GM18858 (cell line): ENCODE measurements around the gene FHAD1.

Experiments used
- ATAC-seq: cut with Tn5 transposase; IDR thresholded peaks from one replicate; pipeline ENCODE4 v1.9.1; 2021; ENCODE audit not compliant: unreplicated experiment

The FHAD1 gene

GRCh38 chr1:15324869-15325335 is 77.9 kb downstream of the FHAD1 start:
- ATAC-seq = no peak

- no peak for ATAC-seq
Measured at GRCh38 chr1:15325375-15326085, 78.5 kb downstream of the FHAD1 start.

DNA sequence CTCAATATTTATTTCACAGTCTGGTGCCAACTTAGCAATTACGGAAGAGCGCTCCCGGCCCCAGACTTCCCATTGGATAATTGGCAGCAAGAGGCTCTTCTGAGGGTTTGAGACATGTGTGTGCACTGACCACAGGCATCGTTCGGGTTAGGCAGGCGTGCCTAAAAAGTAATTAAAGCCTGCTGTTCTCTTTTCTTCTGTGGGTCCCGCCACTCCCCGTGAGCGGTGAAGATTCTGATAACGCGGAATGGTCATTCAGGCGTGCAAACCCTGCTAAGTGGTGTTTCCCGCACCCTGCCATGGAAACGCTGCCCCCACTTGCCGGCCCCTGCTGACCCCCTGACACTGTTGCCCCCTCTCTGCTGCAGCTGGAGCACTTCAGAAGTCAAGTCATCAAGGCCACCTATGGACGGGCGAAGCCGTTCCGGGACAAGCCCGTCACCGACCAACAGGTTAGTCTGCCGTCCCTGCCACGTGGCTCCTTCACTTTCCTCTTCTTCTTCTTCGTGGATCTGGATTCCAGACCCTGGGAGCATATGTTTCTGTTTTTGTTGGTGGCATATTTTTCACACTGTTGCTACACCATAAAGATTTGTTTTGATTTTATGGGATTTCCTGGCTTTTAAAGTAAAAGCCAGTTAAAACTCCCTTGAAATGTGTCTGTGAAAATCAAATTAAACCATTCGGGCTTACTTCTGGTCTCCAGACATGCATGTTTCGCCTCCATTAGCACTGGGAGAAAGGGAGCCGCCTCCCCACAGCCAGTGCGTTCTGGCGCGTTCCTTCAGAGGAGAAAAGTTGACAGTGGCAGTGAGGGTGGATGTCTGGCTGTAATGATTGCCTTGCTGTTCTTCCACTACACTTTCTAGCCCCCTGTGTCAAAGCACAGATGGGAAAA is 79.9 kb downstream of the FHAD1 start:
- no peak for ATAC-seq

DNA sequence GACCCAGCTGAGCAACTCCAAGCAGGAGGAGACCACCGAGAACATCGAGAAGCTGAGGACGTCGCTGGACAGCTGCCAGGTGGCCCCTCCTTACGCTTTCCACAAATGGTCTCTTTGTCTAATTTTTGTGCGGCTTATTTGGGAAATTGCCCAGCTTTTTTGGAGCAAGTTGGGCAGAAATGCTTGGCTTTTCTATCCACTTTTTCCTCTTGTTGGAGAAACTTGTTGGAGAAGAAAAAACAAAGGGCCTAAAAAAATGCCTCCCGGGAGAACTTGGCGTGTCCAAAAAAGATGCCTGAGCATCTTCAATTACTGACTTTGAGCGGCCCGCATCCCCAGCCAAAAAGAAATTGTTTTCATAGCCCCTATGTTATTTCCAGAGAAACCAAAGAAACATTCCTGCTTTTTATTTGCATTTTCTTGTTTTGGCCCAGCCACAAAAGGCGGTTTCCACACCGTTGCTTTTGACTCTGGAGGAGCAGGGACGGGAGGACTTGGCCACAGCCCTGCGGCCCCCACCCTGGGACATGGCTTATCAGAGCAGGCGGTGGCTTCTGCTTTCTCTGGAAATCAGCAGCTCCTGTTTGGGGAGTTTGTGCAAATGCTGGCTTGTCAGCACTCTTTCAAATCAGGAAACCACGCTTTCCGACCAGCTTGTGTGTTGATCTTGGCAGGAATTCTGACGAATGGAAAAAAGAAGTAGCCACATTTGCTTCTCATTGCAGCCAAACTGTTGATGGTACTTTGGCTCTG is 81.5 kb downstream of the FHAD1 start:
- no peak for ATAC-seq

GRCh38 chr1:15329104-15329820 is 82.2 kb downstream of the FHAD1 start:
- ATAC-seq = no peak

GRCh38 chr1:15330028-15330427 is 83.0 kb downstream of the FHAD1 start:
- no peak for ATAC-seq

- ATAC-seq = no peak
Measured at GRCh38 chr1:15331180-15331579, 84.2 kb downstream of the FHAD1 start.

- ATAC-seq = no peak
Measured at GRCh38 chr1:15331734-15332133, 84.7 kb downstream of the FHAD1 start.

GRCh38 chr1:15332525-15332924 is 85.5 kb downstream of the FHAD1 start:
- ATAC-seq = no peak

- ATAC-seq = no peak
Measured at GRCh38 chr1:15332952-15333715, 86.1 kb downstream of the FHAD1 start.

DNA sequence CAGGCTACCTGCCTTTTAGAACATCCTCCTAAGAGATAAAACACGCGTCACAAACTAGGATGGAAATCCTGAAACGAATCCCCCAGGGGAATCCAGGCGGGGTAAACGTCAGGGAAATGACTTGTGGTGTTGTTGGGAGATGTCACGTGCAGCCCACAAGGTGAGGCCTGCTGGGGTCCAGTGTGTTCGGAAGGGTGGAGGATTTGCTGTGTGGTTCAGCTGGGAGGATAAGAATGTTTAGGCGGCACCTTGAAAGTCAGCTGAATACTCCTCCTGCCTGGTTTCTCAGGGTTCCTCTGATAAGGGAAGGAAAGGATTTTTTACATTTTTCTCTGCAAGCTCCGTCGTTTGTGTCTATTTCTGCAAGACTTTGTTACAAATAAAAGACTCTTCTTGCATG is 88.0 kb downstream of the FHAD1 start:
- ATAC-seq = no peak

GRCh38 chr1:15336866-15337265 is 89.8 kb downstream of the FHAD1 start:
- no peak for ATAC-seq

- ATAC-seq = no peak
Measured at GRCh38 chr1:15337656-15338402, 90.8 kb downstream of the FHAD1 start.

DNA sequence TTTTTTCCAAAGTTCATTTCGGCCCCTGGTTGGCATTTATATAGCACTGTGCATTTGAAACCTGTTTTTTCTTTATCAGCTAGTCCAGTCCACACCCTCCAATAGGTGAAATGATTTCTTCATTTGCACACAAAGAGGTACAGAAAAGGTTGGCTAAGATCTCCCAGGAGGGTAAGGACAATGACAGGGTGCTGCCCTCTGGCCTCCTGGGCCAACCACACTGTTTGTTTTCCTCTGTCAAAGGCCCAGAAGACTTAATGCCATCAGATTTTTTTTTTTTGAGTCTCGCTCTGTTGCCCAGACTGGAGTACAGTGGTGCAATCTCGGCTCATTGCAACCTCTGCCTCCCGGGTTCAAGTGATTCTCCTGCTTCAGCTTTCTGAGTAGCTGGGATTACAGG is 92.5 kb downstream of the FHAD1 start:
- no peak for ATAC-seq

DNA sequence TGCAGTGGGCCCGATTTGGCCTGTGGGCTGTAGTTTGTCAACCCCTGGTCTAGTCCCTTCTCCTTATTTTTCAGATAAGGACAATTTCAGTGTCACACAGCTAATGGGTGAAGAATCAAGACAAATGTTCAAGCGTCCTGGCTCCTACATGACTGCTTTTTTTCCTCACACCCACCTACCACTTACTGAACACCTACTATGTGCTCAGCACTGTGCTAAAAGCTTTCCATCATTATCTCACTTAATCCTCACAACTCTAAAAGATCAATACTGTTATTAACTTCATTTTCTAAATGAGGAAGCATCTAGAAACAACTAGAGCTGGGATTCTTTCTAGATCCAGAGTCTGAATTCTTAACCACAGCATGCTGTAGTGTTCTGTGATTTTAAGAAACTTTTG is 94.2 kb downstream of the FHAD1 start:
- no peak for ATAC-seq

GRCh38 chr1:15341634-15342407 is 94.8 kb downstream of the FHAD1 start:
- no peak for ATAC-seq

DNA sequence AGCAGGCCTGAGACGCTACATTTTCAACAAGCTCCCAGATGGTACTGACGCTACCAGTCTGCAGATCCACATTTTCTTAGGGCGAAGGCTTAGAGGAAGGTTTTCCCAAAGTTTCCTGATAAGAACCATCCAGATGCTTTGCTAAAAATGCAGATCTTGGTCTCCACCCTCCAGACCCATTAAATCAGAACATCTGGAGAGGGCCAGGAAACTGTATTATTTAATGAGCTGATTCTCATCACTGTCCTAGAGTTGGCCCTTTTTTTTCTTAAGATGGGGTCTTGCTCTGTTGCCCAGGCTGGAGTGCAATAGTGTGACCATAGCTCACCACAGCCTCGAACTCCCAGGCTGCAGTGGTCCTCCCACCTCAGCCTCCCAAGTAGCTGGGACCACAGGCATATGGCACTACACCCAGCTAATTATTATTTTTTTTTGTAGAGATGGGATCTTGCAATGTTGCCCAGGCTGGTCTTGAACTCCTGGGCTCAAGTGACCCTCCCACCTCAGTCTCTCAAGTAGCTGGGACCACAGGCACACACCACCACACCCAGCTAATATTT is 95.5 kb downstream of the FHAD1 start:
- ATAC-seq = no peak

DNA sequence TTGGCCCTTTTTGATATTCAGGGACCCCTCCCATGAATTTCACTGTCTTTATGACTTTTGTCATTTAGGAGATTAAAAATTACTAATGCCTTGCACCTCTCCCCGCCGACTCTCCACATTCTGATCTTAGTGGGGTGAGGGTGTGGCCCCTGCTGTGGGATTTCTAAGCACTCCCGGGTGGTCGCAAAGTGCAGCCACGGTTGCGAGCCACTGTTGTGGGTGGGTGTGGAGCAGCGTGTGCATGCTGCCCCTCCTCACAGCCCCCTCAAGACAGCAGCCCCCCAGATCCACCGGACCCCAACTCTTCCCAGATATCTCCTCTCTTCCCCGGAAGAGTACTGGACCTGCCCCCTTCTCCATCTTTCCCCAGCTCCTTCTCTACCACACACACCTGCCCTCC is 96.1 kb downstream of the FHAD1 start:
- ATAC-seq = no peak
